Measurements from ENCODE around the gene REC8.

The REC8 gene

GRCh38 chr14:24131549-24131966 lies 40.3 kb upstream of the REC8 start:
- no peaks in the 10 kb centered on the region for H3K27me3 ChIP-seq (ENCODE audit: low read depth, low read length)
- H3K36me3 ChIP-seq (ENCODE audit: control insufficient read depth in 1 of 2, insufficient read depth in 2 of 2, low read length in 2 of 2): no peaks in the 10 kb centered on the region
- H3K9me3 ChIP-seq (ENCODE audit: control insufficient read depth in 1 of 2, low read length in 2 of 2): no peaks in the 10 kb centered on the region
- H3K4me3 ChIP-seq (ENCODE audit: low read depth in 1 of 2, low read length in 2 of 2): no peak overlapping the region
- peaks cover 4 to 8% of the 10 kb centered on the region in 2 donors for H3K4me1 ChIP-seq (ENCODE audit: control insufficient read depth in 1 of 2, insufficient read depth in 2 of 2, low read length in 2 of 2)
- H3K27ac ChIP-seq (ENCODE audit: low read length): no peak overlapping the region

- no peaks in the 10 kb centered on the region for H3K27me3 ChIP-seq (ENCODE audit: low read depth, low read length)
- H3K4me3 ChIP-seq (ENCODE audit: low read depth in 1 of 2, low read length in 2 of 2): no peak overlapping the region
- no peaks in the 10 kb centered on the region for H3K36me3 ChIP-seq (ENCODE audit: control insufficient read depth in 1 of 2, insufficient read depth in 2 of 2, low read length in 2 of 2)
- H3K9me3 ChIP-seq (ENCODE audit: control insufficient read depth in 1 of 2, low read length in 2 of 2): no peaks in the 10 kb centered on the region
- H3K27ac ChIP-seq (ENCODE audit: low read length): no peak overlapping the region
- H3K4me1 ChIP-seq (ENCODE audit: control insufficient read depth in 1 of 2, insufficient read depth in 2 of 2, low read length in 2 of 2): peaks cover 10 to 14% of the 10 kb centered on the region in 2 donors
These were observed 39.7 kb upstream of the REC8 start for GRCh38 chr14:24132061-24132685.

- no peak overlapping the region for H3K4me3 ChIP-seq (ENCODE audit: low read depth in 1 of 2, low read length in 2 of 2)
- peaks cover 4 to 7% of the 10 kb centered on the region in 2 donors for H3K36me3 ChIP-seq (ENCODE audit: control insufficient read depth in 1 of 2, insufficient read depth in 2 of 2, low read length in 2 of 2)
- no peaks in the 10 kb centered on the region for H3K27me3 ChIP-seq (ENCODE audit: low read depth, low read length)
- H3K4me1 ChIP-seq (ENCODE audit: control insufficient read depth in 1 of 2, insufficient read depth in 2 of 2, low read length in 2 of 2): peaks cover 14 to 22% of the 10 kb centered on the region in 2 donors
- no peak overlapping the region for H3K27ac ChIP-seq (ENCODE audit: low read length)
- H3K9me3 ChIP-seq (ENCODE audit: control insufficient read depth in 1 of 2, low read length in 2 of 2): no peaks in the 10 kb centered on the region
These were observed 38.9 kb upstream of the REC8 start for GRCh38 chr14:24132976-24133375.

GRCh38 chr14:24133735-24134134 lies 38.1 kb upstream of the REC8 start:
- Histone ChIP-seq H3K9me3 (ENCODE audit: control insufficient read depth in 1 of 2, low read length in 2 of 2) (no peaks in the 10 kb centered on the region), H3K4me1 (ENCODE audit: control insufficient read depth in 1 of 2, insufficient read depth in 2 of 2, low read length in 2 of 2) (peaks cover 14 to 27% of the 10 kb centered on the region in 2 donors), H3K4me3 (ENCODE audit: low read depth in 1 of 2, low read length in 2 of 2) (no peak overlapping the region), H3K27me3 (ENCODE audit: low read depth, low read length) (no peaks in the 10 kb centered on the region), H3K27ac (ENCODE audit: low read length) (no peak overlapping the region), H3K36me3 (ENCODE audit: control insufficient read depth in 1 of 2, insufficient read depth in 2 of 2, low read length in 2 of 2) (peaks cover 12 to 13% of the 10 kb centered on the region in 2 donors)

- Histone ChIP-seq H3K4me1 (ENCODE audit: control insufficient read depth in 1 of 2, insufficient read depth in 2 of 2, low read length in 2 of 2) (peaks cover 14 to 41% of the 10 kb centered on the region in 2 donors), H3K9me3 (ENCODE audit: control insufficient read depth in 1 of 2, low read length in 2 of 2) (no peaks in the 10 kb centered on the region), H3K36me3 (ENCODE audit: control insufficient read depth in 1 of 2, insufficient read depth in 2 of 2, low read length in 2 of 2) (peaks cover 20 to 22% of the 10 kb centered on the region in 2 donors), H3K27ac (ENCODE audit: low read length) (peak overlapping the region; percentile 72), H3K4me3 (ENCODE audit: low read depth in 1 of 2, low read length in 2 of 2) (peak overlapping the region; percentile 71 to 96), H3K27me3 (ENCODE audit: low read depth, low read length) (no peaks in the 10 kb centered on the region)
These were observed 36.4 kb upstream of the REC8 start for GRCh38 chr14:24135584-24135833.

- no peaks in the 10 kb centered on the region for H3K27me3 ChIP-seq (ENCODE audit: low read depth, low read length)
- H3K36me3 ChIP-seq (ENCODE audit: control insufficient read depth in 1 of 2, insufficient read depth in 2 of 2, low read length in 2 of 2): peaks cover 20 to 22% of the 10 kb centered on the region in 2 donors
- peaks cover 14 to 45% of the 10 kb centered on the region in 2 donors for H3K4me1 ChIP-seq (ENCODE audit: control insufficient read depth in 1 of 2, insufficient read depth in 2 of 2, low read length in 2 of 2)
- peak within 1 kb of the TSS; percentile 81 for H3K27ac ChIP-seq (ENCODE audit: low read length)
- no peaks in the 10 kb centered on the region for H3K9me3 ChIP-seq (ENCODE audit: control insufficient read depth in 1 of 2, low read length in 2 of 2)
- peak within 1 kb of the TSS; percentile 71 to 96 for H3K4me3 ChIP-seq (ENCODE audit: low read depth in 1 of 2, low read length in 2 of 2)
These were observed 35.8 kb upstream of the REC8 start, which contains the start of gene PSME1 for GRCh38 chr14:24135834-24136683. TSS of gene PSME1 (plus strand) at chr14:24136194. CDS start at chr14:24136263, 69 bp downstream.

GRCh38 chr14:24136684-24137528 lies 35.0 kb upstream of the REC8 start:
- Histone ChIP-seq H3K4me1 (ENCODE audit: control insufficient read depth in 1 of 2, insufficient read depth in 2 of 2, low read length in 2 of 2) (peaks cover 14 to 44% of the 10 kb centered on the region in 2 donors), H3K27ac (ENCODE audit: low read length) (peak overlapping the region; percentile 81), H3K9me3 (ENCODE audit: control insufficient read depth in 1 of 2, low read length in 2 of 2) (no peaks in the 10 kb centered on the region), H3K4me3 (ENCODE audit: low read depth in 1 of 2, low read length in 2 of 2) (peak overlapping the region; percentile 63 to 96), H3K36me3 (ENCODE audit: control insufficient read depth in 1 of 2, insufficient read depth in 2 of 2, low read length in 2 of 2) (peaks cover 20 to 22% of the 10 kb centered on the region in 2 donors), H3K27me3 (ENCODE audit: low read depth, low read length) (no peaks in the 10 kb centered on the region)

- Histone ChIP-seq H3K4me3 (ENCODE audit: low read depth in 1 of 2, low read length in 2 of 2) (peak overlapping the region in 1 of 2 donors; percentile 63), H3K9me3 (ENCODE audit: control insufficient read depth in 1 of 2, low read length in 2 of 2) (no peaks in the 10 kb centered on the region), H3K4me1 (ENCODE audit: control insufficient read depth in 1 of 2, insufficient read depth in 2 of 2, low read length in 2 of 2) (peaks cover 14 to 49% of the 10 kb centered on the region in 2 donors), H3K36me3 (ENCODE audit: control insufficient read depth in 1 of 2, insufficient read depth in 2 of 2, low read length in 2 of 2) (peaks cover 20 to 22% of the 10 kb centered on the region in 2 donors), H3K27ac (ENCODE audit: low read length) (no peak overlapping the region), H3K27me3 (ENCODE audit: low read depth, low read length) (no peaks in the 10 kb centered on the region)
These were observed 34.1 kb upstream of the REC8 start for GRCh38 chr14:24137529-24138395.

GRCh38 chr14:24138396-24139271 lies 33.2 kb upstream of the REC8 start:
- no peak overlapping the region for H3K4me3 ChIP-seq (ENCODE audit: low read depth in 1 of 2, low read length in 2 of 2)
- no peak overlapping the region for H3K27ac ChIP-seq (ENCODE audit: low read length)
- peaks cover 14 to 49% of the 10 kb centered on the region in 2 donors for H3K4me1 ChIP-seq (ENCODE audit: control insufficient read depth in 1 of 2, insufficient read depth in 2 of 2, low read length in 2 of 2)
- H3K9me3 ChIP-seq (ENCODE audit: control insufficient read depth in 1 of 2, low read length in 2 of 2): no peaks in the 10 kb centered on the region
- peaks cover 20 to 27% of the 10 kb centered on the region in 2 donors for H3K36me3 ChIP-seq (ENCODE audit: control insufficient read depth in 1 of 2, insufficient read depth in 2 of 2, low read length in 2 of 2)
- H3K27me3 ChIP-seq (ENCODE audit: low read depth, low read length): no peaks in the 10 kb centered on the region

Measured in muscle layer of duodenum (tissue), 2 donors.